ENCODE results near the gene KLF15.
A peak's percentile ranks its signal among the peaks of the same experiment; 100 is the strongest.

Gene KLF15

GRCh38 chr3:126389112-126389793 lies 32.0 kb upstream of the KLF15 start:
- DNase-seq = peak; percentile 5 to 30

GRCh38 chr3:126381966-126382365 lies 24.8 kb upstream of the KLF15 start:
- DNase-seq = no peak

- DNase-seq = no peak
Measured at GRCh38 chr3:126380011-126380768, 23.0 kb upstream of the KLF15 start.

- no peak for DNase-seq
Measured at GRCh38 chr3:126378341-126378751, 21.1 kb upstream of the KLF15 start.

- no peak for DNase-seq
Measured at GRCh38 chr3:126377211-126377610, 20.0 kb upstream of the KLF15 start.

- no peak for DNase-seq
Measured at GRCh38 chr3:126376444-126376843, 19.2 kb upstream of the KLF15 start.

- no peak for DNase-seq
Measured at GRCh38 chr3:126375835-126376331, 18.7 kb upstream of the KLF15 start.

- no peak for DNase-seq
Measured at GRCh38 chr3:126373682-126374601, 16.7 kb upstream of the KLF15 start.

GRCh38 chr3:126373146-126373613 lies 16.0 kb upstream of the KLF15 start:
- DNase-seq = no peak

GRCh38 chr3:126372413-126373145 lies 15.4 kb upstream of the KLF15 start:
- DNase-seq = no peak

- no peak for DNase-seq
Measured at GRCh38 chr3:126371096-126371705, 14.0 kb upstream of the KLF15 start.

GRCh38 chr3:126370606-126371005 lies 13.4 kb upstream of the KLF15 start:
- DNase-seq = no peak

- no peak for DNase-seq
Measured at GRCh38 chr3:126370055-126370454, 12.8 kb upstream of the KLF15 start.

GRCh38 chr3:126369490-126369889 lies 12.3 kb upstream of the KLF15 start:
- DNase-seq = no peak

- no peak for DNase-seq
Measured at GRCh38 chr3:126367316-126367805, 10.2 kb upstream of the KLF15 start.

- no peak for DNase-seq
Measured at GRCh38 chr3:126365351-126366277, 8.4 kb upstream of the KLF15 start.

GRCh38 chr3:126364731-126365301 lies 7.6 kb upstream of the KLF15 start:
- no peak for DNase-seq

- no peak for DNase-seq
Measured at GRCh38 chr3:126364130-126364695, 7.0 kb upstream of the KLF15 start.

- no peak for DNase-seq
Measured at GRCh38 chr3:126361211-126361610, 4.0 kb upstream of the KLF15 start.

GRCh38 chr3:126360714-126361060 lies 3.5 kb upstream of the KLF15 start:
- DNase-seq = no peak
